Right atrium auricular region (tissue), 2 donors: ENCODE measurements around the gene MRPL3. TPM values are rescaled to one million over a fixed set of nuclear protein-coding genes. Genes with fewer than 3 reads are reported as not detected.

Source experiments
- DNase-seq: peaks from one replicate; pipeline ENCODE4 v3.0.0-alpha.2; 2019; ENCODE audit warnings: low spot score
- H3K27ac ChIP-seq, 2 donors: fragments of 200-600 bp; sonication (generic); 1 replicate in 1 of 2; 2 replicates in 1 of 2; pipeline ENCODE4 v1.5.1; 2016 to 2019
- H3K27me3 ChIP-seq, 2 donors: fragments of 200-600 bp; sonication (generic); one replicate each; pipeline versions ENCODE4 v1.5.1 to v1.6.0; 2017 to 2019
- H3K36me3 ChIP-seq: fragments of 200-600 bp; sonication (generic); one replicate; pipeline ENCODE4 v1.5.1; 2016
- H3K4me1 ChIP-seq, 2 donors: fragments of 200-600 bp; sonication (generic); one replicate each; pipeline versions ENCODE4 v1.5.1 to v1.6.0; 2017 to 2019
- H3K4me3 ChIP-seq, 2 donors: fragments of 200-600 bp; sonication (generic); 1 replicate in 1 of 2; 2 replicates in 1 of 2; pipeline ENCODE4 v1.5.1; 2017 to 2019; ENCODE audit warnings: mild to moderate bottlenecking in 1 of 2, moderate library complexity in 1 of 2
- H3K9me3 ChIP-seq, 2 donors: fragments of 200-600 bp; sonication (generic); one replicate each; pipeline ENCODE4 v1.5.1; 2019
- total RNA-seq, 2 donors: library from RNA; depleted of rRNA; stranded (reverse); fragments of >200 nt; gene quantifications; one replicate each; pipeline ENCODE4 v1.1.0, GENCODE V29; 2016
- TF ChIP-seq, protein P1 (sequence below), 2 donors: fragments of 200-600 bp; sonication (generic); IDR thresholded peaks; one replicate each; pipeline ENCODE4 v1.5.1; 2019; ENCODE audit warnings: antibody characterized with exemption in 2 of 2

Gene MRPL3
- total RNA-seq, 2 donors from 2014 or later, result 55.1 to 69.3 TPM

DNA sequence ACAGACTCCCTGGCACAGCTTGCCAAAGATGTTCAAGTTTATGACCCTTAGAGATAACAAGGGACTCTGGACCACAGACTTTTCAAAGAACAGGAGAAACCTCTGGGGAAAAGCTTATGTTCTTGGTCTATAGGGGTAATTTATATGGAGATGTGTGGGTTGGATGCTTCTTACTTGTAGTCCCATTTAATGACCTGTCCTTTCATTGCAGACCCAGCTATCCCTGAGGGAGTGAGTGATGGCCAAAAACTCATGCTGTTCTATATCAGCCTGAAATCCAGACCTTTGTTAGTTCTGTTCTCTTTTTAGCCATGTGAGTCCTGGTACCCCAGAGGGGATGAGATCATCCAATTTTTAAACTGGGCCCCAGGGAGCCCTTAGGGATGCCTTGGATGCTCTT, 43.7 kb upstream of the MRPL3 start:
- Histone ChIP-seq H3K27ac (no peak overlapping the region), H3K4me3 (no peak overlapping the region), H3K36me3 (no peaks in the 10 kb centered on the region), H3K4me1 (peaks cover 0 to 7% of the 10 kb centered on the region in 2 donors), H3K27me3 (no peaks in the 10 kb centered on the region), H3K9me3 (no peaks in the 10 kb centered on the region)
- no peak for DNase-seq
- TF ChIP-seq, protein P1, sequence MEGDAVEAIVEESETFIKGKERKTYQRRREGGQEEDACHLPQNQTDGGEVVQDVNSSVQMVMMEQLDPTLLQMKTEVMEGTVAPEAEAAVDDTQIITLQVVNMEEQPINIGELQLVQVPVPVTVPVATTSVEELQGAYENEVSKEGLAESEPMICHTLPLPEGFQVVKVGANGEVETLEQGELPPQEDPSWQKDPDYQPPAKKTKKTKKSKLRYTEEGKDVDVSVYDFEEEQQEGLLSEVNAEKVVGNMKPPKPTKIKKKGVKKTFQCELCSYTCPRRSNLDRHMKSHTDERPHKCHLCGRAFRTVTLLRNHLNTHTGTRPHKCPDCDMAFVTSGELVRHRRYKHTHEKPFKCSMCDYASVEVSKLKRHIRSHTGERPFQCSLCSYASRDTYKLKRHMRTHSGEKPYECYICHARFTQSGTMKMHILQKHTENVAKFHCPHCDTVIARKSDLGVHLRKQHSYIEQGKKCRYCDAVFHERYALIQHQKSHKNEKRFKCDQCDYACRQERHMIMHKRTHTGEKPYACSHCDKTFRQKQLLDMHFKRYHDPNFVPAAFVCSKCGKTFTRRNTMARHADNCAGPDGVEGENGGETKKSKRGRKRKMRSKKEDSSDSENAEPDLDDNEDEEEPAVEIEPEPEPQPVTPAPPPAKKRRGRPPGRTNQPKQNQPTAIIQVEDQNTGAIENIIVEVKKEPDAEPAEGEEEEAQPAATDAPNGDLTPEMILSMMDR (IDR thresholded peaks at IDR 0.05), result no peak

DNA sequence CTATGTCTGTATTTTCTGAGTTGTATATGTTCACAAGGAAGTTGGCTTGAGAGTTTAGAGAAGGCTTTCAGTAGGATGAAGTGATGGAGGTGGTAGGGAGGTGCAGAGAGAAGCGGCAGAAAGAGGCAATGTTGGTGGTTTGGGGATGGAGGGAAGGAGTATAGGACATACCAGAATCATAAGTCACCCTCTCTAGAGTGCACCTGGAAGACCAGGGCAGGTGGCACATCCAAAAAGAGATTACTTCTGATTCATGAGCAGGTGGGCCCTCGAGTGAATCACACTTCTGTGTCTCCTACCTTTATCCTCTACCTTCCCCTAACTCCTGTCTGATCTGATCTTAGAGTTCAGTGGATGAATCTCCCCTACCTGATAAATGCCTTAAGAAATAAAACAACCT, 41.8 kb upstream of the MRPL3 start:
- Histone ChIP-seq H3K27ac (no peak overlapping the region), H3K9me3 (no peaks in the 10 kb centered on the region), H3K36me3 (no peaks in the 10 kb centered on the region), H3K27me3 (no peaks in the 10 kb centered on the region), H3K4me3 (no peak overlapping the region), H3K4me1 (peaks cover 0 to 7% of the 10 kb centered on the region in 2 donors)
- DNase-seq, result no peak
- TF ChIP-seq, protein P1 (IDR thresholded peaks at IDR 0.05), result no peak

DNA sequence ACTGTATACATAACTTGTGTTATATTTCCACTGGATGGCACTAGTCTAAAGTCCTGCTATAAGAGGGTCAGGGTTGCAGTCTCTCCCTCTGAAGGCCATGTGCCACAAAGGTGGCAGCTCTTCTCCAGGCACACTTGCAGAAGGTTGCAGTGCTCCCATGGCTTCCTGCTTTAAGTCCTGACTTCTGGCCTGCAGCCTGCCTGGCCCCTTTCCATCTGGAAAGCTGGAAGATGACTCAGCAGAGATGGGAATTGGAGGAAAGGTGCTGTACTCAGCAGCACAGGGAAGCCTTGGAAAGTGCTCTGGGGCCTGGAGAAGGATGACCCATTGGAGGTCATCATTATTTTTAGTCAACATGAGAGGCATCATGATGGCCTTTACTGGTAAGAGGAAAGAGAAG, 40.9 kb upstream of the MRPL3 start:
- H3K4me1 ChIP-seq, result peaks cover 0 to 7% of the 10 kb centered on the region in 2 donors
- H3K27ac ChIP-seq, result peak overlapping the region in 1 of 2 donors; percentile 40
- TF ChIP-seq, protein P1 (IDR thresholded peaks at IDR 0.05), result peak in 1 of 2 donors; percentile 22
- no peaks in the 10 kb centered on the region for H3K27me3 ChIP-seq
- no peaks in the 10 kb centered on the region for H3K9me3 ChIP-seq
- no peaks in the 10 kb centered on the region for H3K36me3 ChIP-seq
- no peak overlapping the region for H3K4me3 ChIP-seq
- DNase-seq, result peak; percentile 60

DNA sequence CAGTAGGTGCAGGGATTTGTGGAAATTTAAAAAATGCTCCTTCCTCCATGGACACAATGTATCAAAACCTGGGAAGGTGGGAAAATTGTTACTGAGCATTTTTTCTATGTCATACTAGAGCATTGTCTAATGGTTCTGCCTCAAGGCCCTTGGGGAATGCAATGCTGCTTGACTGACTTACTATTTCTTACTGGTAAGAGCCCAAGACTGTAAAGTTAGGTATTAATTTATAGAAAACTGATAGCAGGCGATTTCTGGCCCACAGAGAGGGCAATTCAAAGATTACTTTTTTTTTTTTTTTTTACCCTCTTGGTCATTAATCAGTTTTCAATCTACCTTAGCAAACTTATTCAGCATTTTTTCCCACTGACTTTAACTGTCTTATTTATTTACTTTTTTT, 38.5 kb upstream of the MRPL3 start:
- H3K4me3 ChIP-seq, result no peak overlapping the region
- peaks cover 0 to 7% of the 10 kb centered on the region in 2 donors for H3K4me1 ChIP-seq
- DNase-seq, result no peak
- H3K36me3 ChIP-seq, result no peaks in the 10 kb centered on the region
- no peaks in the 10 kb centered on the region for H3K27me3 ChIP-seq
- no peak overlapping the region for H3K27ac ChIP-seq
- no peaks in the 10 kb centered on the region for H3K9me3 ChIP-seq
- TF ChIP-seq, protein P1 (IDR thresholded peaks at IDR 0.05), result no peak

DNA sequence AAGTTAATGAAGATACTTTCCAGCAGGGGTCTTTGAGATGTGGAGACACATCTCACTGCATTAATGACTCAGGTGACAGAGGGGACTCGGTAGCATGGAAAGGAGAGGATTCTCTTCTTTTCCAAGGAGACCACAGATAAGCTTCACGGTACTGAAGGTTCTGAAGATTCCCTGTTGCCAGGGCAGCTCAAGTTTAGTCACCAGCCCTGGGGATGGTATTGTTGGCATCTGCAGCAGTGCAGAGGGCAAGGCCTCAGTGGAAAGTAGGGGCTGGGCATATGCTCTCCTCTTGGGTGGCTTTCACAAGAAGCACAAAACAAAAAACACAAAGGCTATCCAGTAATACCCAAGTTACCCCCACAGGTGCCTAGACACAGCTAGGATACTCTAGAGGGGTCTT, 38.0 kb upstream of the MRPL3 start:
- TF ChIP-seq, protein P1 (IDR thresholded peaks at IDR 0.05), result no peak

DNA sequence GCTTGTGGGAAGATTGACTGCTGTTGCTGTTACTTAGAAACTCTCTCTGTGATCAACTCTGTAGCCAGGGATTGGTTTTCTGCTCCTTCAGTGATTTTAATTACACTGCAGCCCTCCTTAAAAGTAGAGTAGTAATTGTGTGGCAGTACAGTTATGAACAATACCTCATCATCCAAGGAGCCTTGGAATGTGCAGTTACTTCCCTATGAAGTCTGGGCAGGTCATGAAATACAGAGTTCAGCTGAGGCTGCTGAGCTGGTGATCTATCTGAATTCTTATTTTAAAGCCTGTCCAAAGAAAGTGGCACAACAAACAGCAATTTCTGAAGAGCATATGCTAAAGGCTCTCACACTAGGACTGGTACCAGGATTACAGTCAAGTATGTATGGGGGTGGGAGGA, 37.4 kb upstream of the MRPL3 start:
- Histone ChIP-seq H3K27ac (no peak overlapping the region), H3K36me3 (no peaks in the 10 kb centered on the region), H3K9me3 (no peaks in the 10 kb centered on the region), H3K27me3 (no peaks in the 10 kb centered on the region), H3K4me3 (no peak overlapping the region), H3K4me1 (peaks cover 0 to 7% of the 10 kb centered on the region in 2 donors)
- TF ChIP-seq, protein P1 (IDR thresholded peaks at IDR 0.05), result no peak
- DNase-seq, result no peak

More for the DNA sequence above, 38.0 kb upstream of the MRPL3 start:
- Histone ChIP-seq H3K4me3 (no peak overlapping the region), H3K27ac (no peak overlapping the region), H3K4me1 (peaks cover 0 to 7% of the 10 kb centered on the region in 2 donors), H3K9me3 (no peaks in the 10 kb centered on the region), H3K27me3 (no peaks in the 10 kb centered on the region), H3K36me3 (no peaks in the 10 kb centered on the region)
- no peak for DNase-seq
